ENCODE data around the gene SLC5A10. TPM values are rescaled to one million over a fixed set of nuclear protein-coding genes. Genes with fewer than 3 reads are reported as not detected.
"Not testable (repeated sequence)": the region's sequence is repeated elsewhere in the genome, so short reads cannot be mapped to it uniquely, and the experiment has no call there.

Gene SLC5A10
- polyA plus RNA-seq, 1 donor from 2014 or later: not detected

- Histone ChIP-seq H3K9me3 (ENCODE audit: low read length) (no peaks in the 10 kb centered on the region), H3K27me3 (ENCODE audit: insufficient read depth, low read depth, low read length) (no peaks in the 10 kb centered on the region), H3K4me3 (ENCODE audit: low read length) (no peak overlapping the region), H3K36me3 (ENCODE audit: insufficient read depth, low read length) (no peaks in the 10 kb centered on the region), H3K9ac (ENCODE audit: low read length) (no peak overlapping the region), H3K9me2 (ENCODE audit: insufficient read depth, low read length) (no peaks in the 10 kb centered on the region), H3K27ac (ENCODE audit: low read length) (no peak overlapping the region), H3F3A (ENCODE audit: insufficient read depth, low read length, poor library complexity, severe bottlenecking) (no peaks in the 10 kb centered on the region), H2AFZ (ENCODE audit: low read depth, low read length) (no peak overlapping the region), H4K20me1 (ENCODE audit: insufficient read depth) (no peaks in the 10 kb centered on the region), H3K4me2 (ENCODE audit: low read length) (no peak overlapping the region), H3K79me2 (replicated peaks; ENCODE audit: insufficient read depth, low read length) (no peaks in the 10 kb centered on the region)
- TF ChIP-seq MXI1 (conservative IDR thresholded peaks at IDR 0.05; ENCODE audit: poor library complexity, severe bottlenecking) (no peak), EP300 (conservative IDR thresholded peaks at IDR 0.05; ENCODE audit: poor library complexity, severe bottlenecking) (no peak), RAD21 (conservative IDR thresholded peaks at IDR 0.05) (no peak), CTCF (IDR thresholded peaks at IDR 0.05; ENCODE audit: poor library complexity, severe bottlenecking) (no peak), REST (IDR thresholded peaks at IDR 0.05; ENCODE audit: borderline replicate concordance) (no peak), SMC3 (conservative IDR thresholded peaks at IDR 0.05; ENCODE audit: poor library complexity) (no peak), EZH2 (IDR thresholded peaks at IDR 0.05; ENCODE audit: borderline replicate concordance, insufficient read depth, low read length, poor library complexity, severe bottlenecking) (no peak), POLR2AphosphoS5 (IDR thresholded peaks at IDR 0.05) (no peak), TAF1 (IDR thresholded peaks at IDR 0.05; ENCODE audit: low read depth) (no peak)
Observed at GRCh38 chr17:18954321-18954720, 2.4 kb downstream of the SLC5A10 start.

GRCh38 chr17:18955009-18955408, 3.0 kb downstream of the SLC5A10 start:
- Histone ChIP-seq H4K20me1 (ENCODE audit: insufficient read depth) (no peaks in the 10 kb centered on the region), H3K79me2 (replicated peaks; ENCODE audit: insufficient read depth, low read length) (no peaks in the 10 kb centered on the region), H3F3A (ENCODE audit: insufficient read depth, low read length, poor library complexity, severe bottlenecking) (no peaks in the 10 kb centered on the region), H3K9ac (ENCODE audit: low read length) (no peak overlapping the region), H2AFZ (ENCODE audit: low read depth, low read length) (no peak overlapping the region), H3K36me3 (ENCODE audit: insufficient read depth, low read length) (no peaks in the 10 kb centered on the region), H3K4me2 (ENCODE audit: low read length) (no peak overlapping the region), H3K27ac (ENCODE audit: low read length) (no peak overlapping the region), H3K4me3 (ENCODE audit: low read length) (no peak overlapping the region), H3K9me3 (ENCODE audit: low read length) (no peaks in the 10 kb centered on the region), H3K9me2 (ENCODE audit: insufficient read depth, low read length) (no peaks in the 10 kb centered on the region), H3K27me3 (ENCODE audit: insufficient read depth, low read depth, low read length) (no peaks in the 10 kb centered on the region)
- TF ChIP-seq CTCF (IDR thresholded peaks at IDR 0.05; ENCODE audit: poor library complexity, severe bottlenecking): no peak
- no peak for TF ChIP-seq RAD21 (conservative IDR thresholded peaks at IDR 0.05)
- no peak for TF ChIP-seq SMC3 (conservative IDR thresholded peaks at IDR 0.05; ENCODE audit: poor library complexity)
- no peak for TF ChIP-seq MXI1 (conservative IDR thresholded peaks at IDR 0.05; ENCODE audit: poor library complexity, severe bottlenecking)
- no peak for TF ChIP-seq TAF1 (IDR thresholded peaks at IDR 0.05; ENCODE audit: low read depth)
- no peak for TF ChIP-seq REST (IDR thresholded peaks at IDR 0.05; ENCODE audit: borderline replicate concordance)
- no peak for TF ChIP-seq EZH2 (IDR thresholded peaks at IDR 0.05; ENCODE audit: borderline replicate concordance, insufficient read depth, low read length, poor library complexity, severe bottlenecking)
- TF ChIP-seq POLR2AphosphoS5 (IDR thresholded peaks at IDR 0.05): no peak
- TF ChIP-seq EP300 (conservative IDR thresholded peaks at IDR 0.05; ENCODE audit: poor library complexity, severe bottlenecking): no peak

- not testable (repeated sequence) for H3K9me3 ChIP-seq (ENCODE audit: low read length); H3F3A ChIP-seq (ENCODE audit: insufficient read depth, low read length, poor library complexity, severe bottlenecking); H3K9me2 ChIP-seq (ENCODE audit: insufficient read depth, low read length)
Observed at GRCh38 chr17:18956021-18956420, 4.1 kb downstream of the SLC5A10 start.

More at GRCh38 chr17:18956021-18956420, 4.1 kb downstream of the SLC5A10 start:
- H3K79me2 ChIP-seq (replicated peaks; ENCODE audit: insufficient read depth, low read length); H3K27ac ChIP-seq (ENCODE audit: low read length); H3K27me3 ChIP-seq (ENCODE audit: insufficient read depth, low read depth, low read length); H3K9ac ChIP-seq (ENCODE audit: low read length); H3K4me2 ChIP-seq (ENCODE audit: low read length); H4K20me1 ChIP-seq (ENCODE audit: insufficient read depth); H2AFZ ChIP-seq (ENCODE audit: low read depth, low read length); H3K4me3 ChIP-seq (ENCODE audit: low read length); H3K36me3 ChIP-seq (ENCODE audit: insufficient read depth, low read length): not testable (repeated sequence)

Data from neural cell (in vitro differentiated cells).